ENCODE data around the gene OSBP2. TPM values are rescaled to one million over a fixed set of nuclear protein-coding genes. Genes with fewer than 3 reads are reported as not detected.
A peak's percentile ranks its signal among the peaks of the same experiment; 100 is the strongest.

The OSBP2 gene
- total and polyA plus RNA-seq, 2 experiments from 2014 or later = 2.1 to 2.9 TPM

GRCh38 chr22:30813936-30814335 lies 119.3 kb downstream of the OSBP2 start:
- H3K9me2 ChIP-seq (ENCODE audit: insufficient read depth) = no peaks in the 10 kb centered on the region
- H3K36me3 ChIP-seq (ENCODE audit: insufficient read depth) = no peaks in the 10 kb centered on the region
- Mint-ChIP-seq H3K27ac (no peak overlapping the region), H3K27me3 (ENCODE audit: insufficient read depth, low read depth, poor library complexity) (peaks cover 4% of the 10 kb centered on the region), H3K9me3 (no peaks in the 10 kb centered on the region), H3K4me1 (no peaks in the 10 kb centered on the region), H3K36me3 (ENCODE audit: low read depth) (no peaks in the 10 kb centered on the region), H3K4me3 (no peak overlapping the region)
- H3F3A ChIP-seq (replicated peaks; ENCODE audit: low read depth) = no peaks in the 10 kb centered on the region
- no peak for ATAC-seq
- no peaks in the 10 kb centered on the region for H4K20me1 ChIP-seq (replicated peaks; ENCODE audit: insufficient read depth)
- H3K4me3 ChIP-seq = no peak overlapping the region
- no peak for DNase-seq (ENCODE audit: low spot score)
- H3K27me3 ChIP-seq (ENCODE audit: insufficient read depth) = no peaks in the 10 kb centered on the region
- no peaks in the 10 kb centered on the region for H3K79me2 ChIP-seq (replicated peaks; ENCODE audit: insufficient read depth)
- H3K27ac ChIP-seq (ENCODE audit: low read depth) = no peak overlapping the region
- H2AFZ ChIP-seq = no peak overlapping the region
- TF ChIP-seq EZH2phosphoT487 (IDR thresholded peaks at IDR 0.05; ENCODE audit: unreplicated experiment) (no peak), STAT1 (IDR thresholded peaks at IDR 0.05; ENCODE audit: unreplicated experiment) (no peak), JUNB (IDR thresholded peaks at IDR 0.05; ENCODE audit: unreplicated experiment) (no peak), REST (IDR thresholded peaks at IDR 0.05; ENCODE audit: unreplicated experiment) (no peak), ZNF331 (CRISPR knock-in tag; IDR thresholded peaks at IDR 0.05; ENCODE audit: low read depth) (no peak)
- H3K4me1 ChIP-seq (ENCODE audit: insufficient read depth) = no peaks in the 10 kb centered on the region
- no peak overlapping the region for H3K4me2 ChIP-seq

GRCh38 chr22:30816413-30816812 lies 121.7 kb downstream of the OSBP2 start:
- peaks cover 10% of the 10 kb centered on the region for H3K27me3 ChIP-seq (ENCODE audit: insufficient read depth)
- no peak overlapping the region for H3K4me2 ChIP-seq
- no peaks in the 10 kb centered on the region for H4K20me1 ChIP-seq (replicated peaks; ENCODE audit: insufficient read depth)
- peak; percentile 48 for DNase-seq (ENCODE audit: low spot score)
- no peak overlapping the region for H2AFZ ChIP-seq
- ATAC-seq = peak; percentile 75
- H3K36me3 Mint-ChIP-seq (ENCODE audit: low read depth) = no peaks in the 10 kb centered on the region
- TF ChIP-seq CTCF (conservative IDR thresholded peaks at IDR 0.05; ENCODE audit: low read depth in 2 of 2) (peak; percentile 33 to 51), STAT1 (IDR thresholded peaks at IDR 0.05; ENCODE audit: unreplicated experiment) (no peak)
- no peaks in the 10 kb centered on the region for H3K9me3 Mint-ChIP-seq
- no peaks in the 10 kb centered on the region for H3K4me1 Mint-ChIP-seq
- H3K36me3 ChIP-seq (ENCODE audit: insufficient read depth) = no peaks in the 10 kb centered on the region
- H3K4me3 ChIP-seq = no peak overlapping the region
- no peaks in the 10 kb centered on the region for H3F3A ChIP-seq (replicated peaks; ENCODE audit: low read depth)
- no peak overlapping the region for H3K27ac ChIP-seq (ENCODE audit: low read depth)
- no peak overlapping the region for H3K27ac Mint-ChIP-seq
- no peaks in the 10 kb centered on the region for H3K79me2 ChIP-seq (replicated peaks; ENCODE audit: insufficient read depth)
- peaks cover 6% of the 10 kb centered on the region for H3K27me3 Mint-ChIP-seq (ENCODE audit: insufficient read depth, low read depth, poor library complexity)
- H3K4me3 Mint-ChIP-seq = no peak overlapping the region
- H3K9me2 ChIP-seq (ENCODE audit: insufficient read depth) = no peaks in the 10 kb centered on the region
- H3K4me1 ChIP-seq (ENCODE audit: insufficient read depth) = no peaks in the 10 kb centered on the region
